HEK293 (cell line): Measurements from ENCODE around the gene RNASEH2B.

Source experiments
- KLF10 ChIP-seq: fragments of 450-650 bp; IDR thresholded peaks from 2 replicates; pipeline ENCODE4 v1.5.1; 2018; ENCODE audit warnings: missing biosample characterization, mild to moderate bottlenecking, missing genetic modification characterization
- KLF16 ChIP-seq: fragments of 450-650 bp; formaldehyde crosslinking; IDR thresholded peaks from 2 replicates; pipeline ENCODE4 v1.5.1; 2017; ENCODE audit warnings: missing biosample characterization, missing genetic modification characterization
- TCF7L2 ChIP-seq: IDR thresholded peaks from 2 replicates; pipeline ENCODE4 v1.6.1; 2011; ENCODE audit warnings: low read depth, mild to moderate bottlenecking, inconsistent platforms, low read length, moderate library complexity, borderline replicate concordance
- YY1 ChIP-seq: fragments of 450-650 bp; formaldehyde crosslinking; IDR thresholded peaks from 2 replicates; pipeline ENCODE4 v1.5.1; 2018; ENCODE audit warnings: missing biosample characterization, missing genetic modification characterization
- ZBTB7A ChIP-seq: fragments of 450-650 bp; formaldehyde crosslinking; IDR thresholded peaks from 2 replicates; pipeline ENCODE4 v1.5.1; 2016; ENCODE audit warnings: low read depth, missing biosample characterization, missing genetic modification characterization
- ZNF121 ChIP-seq: fragments of 450-650 bp; formaldehyde crosslinking; IDR thresholded peaks from 2 replicates; pipeline ENCODE4 v1.5.1; 2016; ENCODE audit warnings: missing biosample characterization, missing genetic modification characterization
- ZNF488 ChIP-seq: fragments of 450-650 bp; formaldehyde crosslinking; IDR thresholded peaks from 2 replicates; pipeline ENCODE4 v1.5.1; 2016; ENCODE audit warnings: missing biosample characterization, missing genetic modification characterization
- TF ChIP-seq, protein P1 (sequence below): fragments of 450-650 bp; formaldehyde crosslinking; optimal IDR thresholded peaks from 2 replicates; pipeline ENCODE3; 2016; ENCODE audit warnings: missing biosample characterization, mild to moderate bottlenecking, missing genetic modification characterization
- TF ChIP-seq, protein P2 (sequence below): fragments of 450-650 bp; formaldehyde crosslinking; IDR thresholded peaks from 2 replicates; pipeline ENCODE4 v1.5.1; 2016; ENCODE audit warnings: missing biosample characterization, missing genetic modification characterization
- TF ChIP-seq, protein P3 (sequence below): fragments of 450-650 bp; formaldehyde crosslinking; conservative IDR thresholded peaks from 2 replicates; pipeline ENCODE4 v1.5.1; 2016; ENCODE audit warnings: low read depth, missing biosample characterization, missing genetic modification characterization

GRCh38 chr13:50914176-50914700, 4.6 kb downstream of the RNASEH2B start:
- TF ChIP-seq, protein P1, sequence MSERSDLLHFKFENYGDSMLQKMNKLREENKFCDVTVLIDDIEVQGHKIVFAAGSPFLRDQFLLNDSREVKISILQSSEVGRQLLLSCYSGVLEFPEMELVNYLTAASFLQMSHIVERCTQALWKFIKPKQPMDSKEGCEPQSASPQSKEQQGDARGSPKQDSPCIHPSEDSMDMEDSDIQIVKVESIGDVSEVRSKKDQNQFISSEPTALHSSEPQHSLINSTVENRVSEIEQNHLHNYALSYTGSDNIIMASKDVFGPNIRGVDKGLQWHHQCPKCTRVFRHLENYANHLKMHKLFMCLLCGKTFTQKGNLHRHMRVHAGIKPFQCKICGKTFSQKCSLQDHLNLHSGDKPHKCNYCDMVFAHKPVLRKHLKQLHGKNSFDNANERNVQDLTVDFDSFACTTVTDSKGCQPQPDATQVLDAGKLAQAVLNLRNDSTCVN (tag by site-specific recombination): no peak
- TF ChIP-seq, protein P2, sequence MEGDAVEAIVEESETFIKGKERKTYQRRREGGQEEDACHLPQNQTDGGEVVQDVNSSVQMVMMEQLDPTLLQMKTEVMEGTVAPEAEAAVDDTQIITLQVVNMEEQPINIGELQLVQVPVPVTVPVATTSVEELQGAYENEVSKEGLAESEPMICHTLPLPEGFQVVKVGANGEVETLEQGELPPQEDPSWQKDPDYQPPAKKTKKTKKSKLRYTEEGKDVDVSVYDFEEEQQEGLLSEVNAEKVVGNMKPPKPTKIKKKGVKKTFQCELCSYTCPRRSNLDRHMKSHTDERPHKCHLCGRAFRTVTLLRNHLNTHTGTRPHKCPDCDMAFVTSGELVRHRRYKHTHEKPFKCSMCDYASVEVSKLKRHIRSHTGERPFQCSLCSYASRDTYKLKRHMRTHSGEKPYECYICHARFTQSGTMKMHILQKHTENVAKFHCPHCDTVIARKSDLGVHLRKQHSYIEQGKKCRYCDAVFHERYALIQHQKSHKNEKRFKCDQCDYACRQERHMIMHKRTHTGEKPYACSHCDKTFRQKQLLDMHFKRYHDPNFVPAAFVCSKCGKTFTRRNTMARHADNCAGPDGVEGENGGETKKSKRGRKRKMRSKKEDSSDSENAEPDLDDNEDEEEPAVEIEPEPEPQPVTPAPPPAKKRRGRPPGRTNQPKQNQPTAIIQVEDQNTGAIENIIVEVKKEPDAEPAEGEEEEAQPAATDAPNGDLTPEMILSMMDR (tag by site-specific recombination): no peak
- no peak for TF ChIP-seq KLF10 (tag by site-specific recombination)
- no peak for TF ChIP-seq ZBTB7A
- no peak for TF ChIP-seq YY1 (tag by site-specific recombination)
- no peak for TF ChIP-seq TCF7L2
- TF ChIP-seq KLF16 (tag by site-specific recombination): no peak
- TF ChIP-seq ZNF121: no peak
- TF ChIP-seq ZNF488 (tag by site-specific recombination): no peak
- TF ChIP-seq, protein P3, sequence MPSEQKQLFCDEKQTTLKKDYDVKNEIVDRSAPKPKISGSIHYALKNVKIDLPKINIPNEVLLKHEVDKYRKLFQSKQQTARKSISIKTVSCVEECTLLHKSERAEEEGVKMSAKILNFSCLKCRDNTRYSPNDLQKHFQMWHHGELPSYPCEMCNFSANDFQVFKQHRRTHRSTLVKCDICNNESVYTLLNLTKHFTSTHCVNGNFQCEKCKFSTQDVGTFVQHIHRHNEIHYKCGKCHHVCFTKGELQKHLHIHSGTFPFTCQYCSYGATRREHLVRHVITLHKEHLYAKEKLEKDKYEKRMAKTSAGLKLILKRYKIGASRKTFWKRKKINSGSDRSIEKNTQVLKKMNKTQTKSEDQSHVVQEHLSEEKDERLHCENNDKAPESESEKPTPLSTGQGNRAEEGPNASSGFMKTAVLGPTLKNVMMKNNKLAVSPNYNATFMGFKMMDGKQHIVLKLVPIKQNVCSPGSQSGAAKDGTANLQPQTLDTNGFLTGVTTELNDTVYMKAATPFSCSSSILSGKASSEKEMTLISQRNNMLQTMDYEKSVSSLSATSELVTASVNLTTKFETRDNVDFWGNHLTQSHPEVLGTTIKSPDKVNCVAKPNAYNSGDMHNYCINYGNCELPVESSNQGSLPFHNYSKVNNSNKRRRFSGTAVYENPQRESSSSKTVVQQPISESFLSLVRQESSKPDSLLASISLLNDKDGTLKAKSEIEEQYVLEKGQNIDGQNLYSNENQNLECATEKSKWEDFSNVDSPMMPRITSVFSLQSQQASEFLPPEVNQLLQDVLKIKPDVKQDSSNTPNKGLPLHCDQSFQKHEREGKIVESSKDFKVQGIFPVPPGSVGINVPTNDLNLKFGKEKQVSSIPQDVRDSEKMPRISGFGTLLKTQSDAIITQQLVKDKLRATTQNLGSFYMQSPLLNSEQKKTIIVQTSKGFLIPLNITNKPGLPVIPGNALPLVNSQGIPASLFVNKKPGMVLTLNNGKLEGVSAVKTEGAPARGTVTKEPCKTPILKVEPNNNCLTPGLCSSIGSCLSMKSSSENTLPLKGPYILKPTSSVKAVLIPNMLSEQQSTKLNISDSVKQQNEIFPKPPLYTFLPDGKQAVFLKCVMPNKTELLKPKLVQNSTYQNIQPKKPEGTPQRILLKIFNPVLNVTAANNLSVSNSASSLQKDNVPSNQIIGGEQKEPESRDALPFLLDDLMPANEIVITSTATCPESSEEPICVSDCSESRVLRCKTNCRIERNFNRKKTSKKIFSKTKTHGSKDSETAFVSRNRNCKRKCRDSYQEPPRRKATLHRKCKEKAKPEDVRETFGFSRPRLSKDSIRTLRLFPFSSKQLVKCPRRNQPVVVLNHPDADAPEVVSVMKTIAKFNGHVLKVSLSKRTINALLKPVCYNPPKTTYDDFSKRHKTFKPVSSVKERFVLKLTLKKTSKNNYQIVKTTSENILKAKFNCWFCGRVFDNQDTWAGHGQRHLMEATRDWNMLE (tag by site-specific recombination): no peak
